PFSK-1 (cell line): Measurements from ENCODE around the gene HOXA3.

Source experiments
- POLR2AphosphoS5 ChIP-seq: IDR thresholded peaks from 2 replicates; pipeline ENCODE4 v1.6.1; 2012; ENCODE audit warnings: low read depth, mild to moderate bottlenecking, control low read depth, low read length, moderate library complexity
- REST ChIP-seq, 2 experiments: IDR thresholded peaks; 2 replicates each; pipeline versions ENCODE4 v1.6.1 to v1.8.0; 2011 to 2012; ENCODE audit warnings: low read depth in 2 of 2, low read length in 2 of 2, control low read depth in 1 of 2, inconsistent platforms in 1 of 2, mild to moderate bottlenecking in 1 of 2, moderate library complexity in 1 of 2; ENCODE audit not compliant: insufficient read depth in 1 of 2
- TAF1 ChIP-seq: IDR thresholded peaks from 2 replicates; pipeline ENCODE4 v1.6.1; 2012; ENCODE audit warnings: low read length, control low read depth, borderline replicate concordance; ENCODE audit not compliant: insufficient read depth

GRCh38 chr7:27183682-27184336, 31.4 kb upstream of the HOXA3 start:
- TF ChIP-seq REST (IDR thresholded peaks at IDR 0.05; ENCODE audit: insufficient read depth in 1 of 2, low read depth in 2 of 2, low read length in 2 of 2) = no peak
- TF ChIP-seq TAF1 = no peak
- no peak for TF ChIP-seq POLR2AphosphoS5
